Peyer's patch (tissue), 4 donors: ENCODE measurements around the gene PIP4K2C.

Experiments
- CTCF ChIP-seq, 6 experiments: fragments of 450-650 bp in 4 of 6; fragments of 200-600 bp in 2 of 6; sonication (generic) in 1 of 6; IDR thresholded peaks; one replicate each; pipeline ENCODE4 v1.5.1; 2017 to 2019; ENCODE audit warnings: antibody characterized with exemption in 6 of 6, mild to moderate bottlenecking in 3 of 6, moderate library complexity in 1 of 6
- POLR2A ChIP-seq, 2 donors: fragments of 450-650 bp; IDR thresholded peaks; one replicate each; pipeline ENCODE4 v1.5.1; 2017; ENCODE audit warnings: antibody characterized with exemption in 2 of 2, mild to moderate bottlenecking in 2 of 2, moderate library complexity in 2 of 2

- TF ChIP-seq CTCF (IDR thresholded peaks at IDR 0.05) (no peak), POLR2A (IDR thresholded peaks at IDR 0.05) (no peak)
Measured at GRCh38 chr12:57560516-57560915, 30.5 kb upstream of the PIP4K2C start.
